Measurements from ENCODE around the gene STPG3.
A peak's percentile ranks its signal among the peaks of the same experiment; 100 is the strongest.

The STPG3 gene

DNA sequence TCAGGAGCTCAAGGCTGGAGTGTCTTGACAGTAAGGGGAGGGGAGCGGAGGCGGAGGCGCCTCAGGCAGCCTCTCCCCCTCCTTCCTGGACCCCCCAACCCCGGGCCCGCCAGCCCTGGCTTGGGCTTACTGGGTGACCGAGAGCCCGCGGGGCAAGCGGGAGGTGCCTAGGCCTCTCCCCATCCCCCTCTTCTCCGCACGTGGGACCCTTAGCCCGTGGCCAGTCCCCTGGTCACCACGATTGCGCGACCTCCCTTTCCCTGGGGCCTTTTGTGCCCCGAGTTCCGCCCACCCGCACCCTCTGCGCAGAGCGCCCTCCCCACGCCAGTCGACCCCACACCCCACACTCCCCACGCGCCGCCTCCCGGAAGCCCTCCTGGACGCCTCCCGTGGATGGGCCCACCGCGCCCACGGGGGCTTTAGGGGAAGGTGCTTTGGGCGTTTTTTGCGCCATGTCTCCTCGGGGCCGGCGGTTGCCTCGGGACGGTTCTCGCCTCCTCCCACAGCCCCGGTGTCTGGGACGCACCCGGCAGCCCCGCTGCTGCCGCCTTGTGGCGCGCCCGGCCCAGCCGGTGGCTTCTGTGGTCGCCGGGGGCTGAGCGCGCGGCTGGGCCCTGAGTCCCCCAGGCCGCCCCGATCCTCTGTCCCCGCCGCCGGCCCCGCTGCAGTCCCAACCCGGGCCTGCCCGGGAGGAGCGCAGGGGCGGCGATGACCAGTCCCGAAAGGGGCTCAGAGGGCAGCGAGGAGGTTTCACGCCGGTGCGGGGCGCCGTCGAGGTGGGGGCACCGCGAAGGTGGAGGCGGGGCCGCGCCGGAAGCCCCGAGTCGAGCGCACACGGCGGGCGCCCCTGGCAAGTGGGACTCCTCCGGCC, 29.6 kb downstream of the STPG3 start:
- DNase-seq (ENCODE audit: low spot score): peak; percentile 53

DNA sequence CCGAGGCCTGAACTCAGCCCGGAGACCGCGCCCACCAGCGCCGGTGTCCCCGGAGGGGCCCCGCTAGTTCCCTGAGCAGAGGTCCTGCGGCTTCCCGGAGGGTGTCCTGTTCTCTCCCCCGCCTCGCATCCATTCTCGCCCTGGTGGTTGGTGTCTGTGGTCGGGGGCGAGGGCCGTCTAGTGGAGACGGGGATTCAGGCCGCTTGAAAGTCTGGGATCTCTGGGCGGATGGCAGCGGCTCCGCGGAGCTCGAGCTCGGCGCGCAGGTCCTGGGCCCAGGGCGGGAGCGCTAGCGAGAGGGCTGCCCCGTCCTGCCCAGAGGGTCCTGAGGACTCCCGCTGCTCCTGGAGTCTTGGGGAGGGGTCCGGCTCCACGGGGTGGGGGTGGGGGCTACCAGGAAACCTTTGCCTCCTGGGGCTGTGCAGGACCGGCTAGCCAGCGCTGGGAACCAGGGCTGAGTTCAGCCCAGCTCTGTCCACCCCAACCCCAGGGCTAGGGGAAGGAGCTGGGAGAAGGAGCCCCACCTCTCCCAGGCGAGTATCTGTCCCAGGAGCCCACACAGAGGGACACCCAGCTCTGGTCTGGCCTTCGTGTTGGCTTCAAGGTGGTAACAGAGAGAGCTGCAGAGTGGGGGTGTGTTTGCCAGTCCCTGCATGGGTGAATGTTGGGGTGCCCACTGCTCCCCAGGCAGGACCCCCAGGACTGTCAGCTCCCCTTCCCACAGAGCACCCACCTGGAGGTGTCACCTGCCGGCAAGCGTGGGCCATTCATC, 30.4 kb downstream of the STPG3 start:
- DNase-seq (ENCODE audit: low spot score): no peak

DNA sequence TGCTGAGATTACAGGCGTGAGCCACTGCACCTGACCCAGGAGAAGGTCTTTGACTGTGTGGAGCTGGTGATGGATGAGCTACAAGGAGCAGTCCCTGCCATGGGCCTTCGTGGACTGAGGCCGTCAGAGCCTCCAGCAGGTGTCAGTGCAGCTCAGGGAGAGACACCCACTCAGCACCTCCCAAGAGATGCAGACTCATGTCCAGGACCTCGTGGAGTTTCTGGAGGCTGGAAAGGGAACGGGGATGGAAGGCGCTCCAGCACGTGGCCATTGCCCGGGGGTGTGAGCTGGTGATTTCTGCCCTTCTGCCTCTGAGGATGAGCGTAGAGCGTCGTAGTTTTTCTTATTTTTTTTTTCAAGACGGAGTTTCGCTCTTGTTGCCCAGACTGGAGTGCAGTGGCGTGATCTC, 35.9 kb downstream of the STPG3 start:
- peak; percentile 71 for DNase-seq (ENCODE audit: low spot score)

DNA sequence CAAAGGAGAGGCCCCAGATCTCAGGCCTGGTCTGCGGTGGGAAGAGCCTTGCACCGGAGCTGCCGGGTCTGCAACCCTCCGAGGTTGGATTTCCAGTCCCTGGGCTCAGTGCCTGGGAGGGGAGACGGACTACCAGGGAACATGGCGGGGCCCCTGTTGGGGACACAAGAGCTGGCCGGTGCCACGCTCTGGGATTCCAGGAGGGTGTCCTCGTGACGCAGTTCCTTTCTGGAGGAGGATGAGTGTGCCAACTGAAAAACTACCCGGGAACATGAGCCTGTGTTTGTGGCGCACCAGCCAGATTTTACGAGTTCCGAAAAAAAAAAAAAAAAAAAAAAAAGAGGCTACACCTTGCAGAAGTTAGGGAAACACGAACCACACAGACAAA, 42.0 kb downstream of the STPG3 start:
- no peak for DNase-seq (ENCODE audit: low spot score)

DNA sequence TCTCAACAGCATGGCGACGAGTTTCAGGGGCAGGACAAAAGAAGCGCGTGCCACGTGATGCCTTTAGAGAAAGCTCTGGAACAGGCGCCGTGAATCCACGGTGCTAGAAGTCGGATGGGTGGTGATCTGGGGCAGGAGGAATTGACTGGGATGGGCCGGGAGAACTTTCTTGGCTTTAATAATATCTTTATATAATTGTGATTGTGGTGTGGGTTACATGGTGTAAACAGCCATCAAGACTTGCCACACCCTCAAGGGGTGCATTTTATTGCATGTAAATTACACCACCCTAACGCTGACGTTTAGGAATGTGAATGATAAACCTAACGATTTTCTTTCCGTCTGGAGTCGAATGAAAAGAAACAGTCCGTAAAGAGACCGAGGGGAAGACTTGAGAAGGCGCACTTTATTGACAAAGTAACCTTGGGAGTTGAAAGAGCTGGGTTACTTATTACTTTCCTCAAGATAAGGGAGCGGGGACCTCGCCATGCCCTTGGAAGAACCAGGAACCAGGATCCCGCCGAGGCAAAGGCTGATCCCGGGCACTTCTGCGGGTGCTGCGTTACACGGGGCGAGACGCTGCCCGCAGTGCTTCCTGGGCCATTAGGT, 42.5 kb downstream of the STPG3 start:
- no peak for DNase-seq (ENCODE audit: low spot score)

DNA sequence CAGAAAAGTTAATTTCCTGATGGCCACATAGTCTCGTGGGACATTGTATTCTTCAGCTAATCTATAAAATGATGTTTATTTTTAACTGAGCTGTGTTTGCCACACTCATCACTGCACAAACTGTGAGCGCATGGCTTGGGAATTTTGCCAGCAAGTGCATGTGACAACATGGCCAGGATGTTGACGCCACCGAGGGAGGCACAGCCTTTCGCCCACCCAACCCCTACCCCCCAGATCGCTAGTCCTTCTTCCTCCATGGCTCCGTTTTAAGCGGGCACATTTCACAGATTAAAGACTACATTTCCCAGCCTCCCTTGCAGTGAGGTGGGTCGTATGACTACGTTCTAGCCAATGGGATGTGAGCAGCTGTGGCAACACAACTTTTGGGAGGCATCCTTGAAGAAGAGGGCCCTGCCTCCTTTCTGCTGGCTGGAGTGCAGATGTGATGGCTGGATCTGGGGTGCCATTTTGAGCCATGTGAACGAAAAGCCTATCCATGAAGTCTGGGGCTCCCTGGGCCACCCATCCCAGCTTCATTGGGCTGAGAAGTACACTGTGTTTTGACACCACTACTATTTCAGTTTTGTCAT, 43.1 kb downstream of the STPG3 start:
- peak; percentile 83 for DNase-seq (ENCODE audit: low spot score)

DNA sequence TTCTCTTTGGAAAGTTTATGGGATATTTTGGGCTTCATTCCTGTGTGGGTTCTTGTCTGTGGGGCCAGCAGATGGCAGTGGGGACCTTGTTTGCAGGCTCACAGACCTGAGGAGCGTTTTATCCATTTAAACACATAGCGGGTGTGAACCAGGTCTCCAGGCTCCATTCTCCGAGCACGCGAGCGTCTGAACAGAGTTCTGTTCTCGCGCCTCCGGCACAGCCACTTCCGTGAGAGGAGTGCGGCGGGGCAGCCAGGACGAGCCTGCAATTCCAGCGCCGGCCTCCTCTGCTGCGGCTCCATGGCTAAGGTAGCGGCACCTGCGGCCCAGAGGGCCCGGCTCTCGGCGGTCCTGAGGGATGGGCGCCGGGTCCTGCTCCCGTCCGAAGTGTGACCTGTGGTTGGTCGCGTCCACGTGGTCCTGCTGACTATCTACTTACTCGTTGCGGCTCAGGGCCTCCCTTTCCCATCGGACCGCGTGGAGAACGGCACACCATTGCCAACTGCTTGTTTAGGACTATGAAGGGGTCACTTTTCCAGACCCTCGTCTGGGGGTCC, 43.7 kb downstream of the STPG3 start:
- DNase-seq (ENCODE audit: low spot score): no peak

DNA sequence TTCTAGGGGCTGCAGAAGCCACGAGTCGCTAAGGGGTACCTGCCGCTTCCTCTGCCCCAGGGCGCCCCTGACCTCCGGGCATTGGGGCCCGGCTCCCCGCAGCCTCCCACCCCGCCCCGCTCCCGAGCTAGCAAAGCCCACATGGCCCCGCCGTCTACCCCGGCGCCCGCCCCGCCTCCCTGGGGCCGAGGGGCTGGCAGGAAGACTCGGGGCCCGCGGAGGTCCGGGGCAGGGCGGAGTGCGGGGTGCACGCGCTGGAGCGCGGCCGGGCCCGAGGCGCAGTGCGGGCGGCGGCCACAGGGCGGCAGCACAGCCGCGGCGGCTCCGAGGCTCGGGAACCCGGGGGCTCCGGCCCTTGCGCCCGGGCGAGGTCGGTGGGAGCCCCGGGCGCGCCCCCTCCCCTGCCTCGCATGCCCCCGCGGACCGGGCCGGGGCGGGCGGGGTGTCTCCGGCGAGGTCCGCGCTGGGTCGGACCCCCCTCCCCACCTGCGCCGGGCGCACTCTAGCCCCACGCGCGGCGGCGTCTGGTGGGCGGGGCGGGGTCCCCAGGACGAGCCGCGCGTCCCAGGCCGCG, 44.2 kb downstream of the STPG3 start:
- peak; percentile 51 for DNase-seq (ENCODE audit: low spot score)

DNA sequence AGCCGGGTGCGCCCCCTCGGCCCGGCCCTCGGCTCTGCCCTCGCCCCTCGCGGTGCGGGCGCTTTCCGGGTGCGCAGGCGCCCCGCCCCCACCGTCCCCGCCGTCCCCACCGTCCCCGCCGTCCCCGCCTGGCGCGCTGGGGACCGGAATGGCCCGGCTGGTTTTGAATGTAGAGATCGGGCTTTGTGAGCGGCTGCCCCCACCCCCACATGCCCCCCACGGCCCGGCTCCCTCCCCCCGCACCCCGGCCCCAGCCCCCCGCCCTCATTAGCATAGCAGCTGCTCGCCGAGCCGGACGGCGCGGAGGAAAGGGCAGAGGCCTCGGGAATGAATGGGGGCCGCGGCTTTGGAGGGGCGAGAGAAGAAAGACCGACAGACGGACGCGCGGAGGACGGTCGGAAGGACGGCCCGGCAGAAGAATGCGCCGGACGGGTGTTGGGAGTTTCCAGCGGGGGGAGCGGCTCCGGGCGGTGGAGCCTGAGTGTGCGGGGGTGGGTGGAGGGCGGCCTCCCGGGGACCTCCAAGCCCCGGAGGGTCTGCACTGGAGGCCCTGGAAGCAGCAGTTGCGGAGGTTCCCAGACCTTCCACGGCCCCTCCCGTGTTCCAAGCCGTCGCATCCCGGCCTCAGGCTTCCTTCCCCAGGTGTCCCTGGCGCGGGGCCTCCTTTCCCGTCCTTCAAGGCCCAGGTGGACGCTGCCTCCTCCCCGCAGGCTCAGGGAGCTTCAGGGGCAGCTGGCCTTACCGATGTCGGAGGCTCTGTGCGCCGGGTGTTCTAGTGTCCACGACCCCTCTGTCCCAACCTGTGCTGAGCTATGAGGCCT, 45.0 kb downstream of the STPG3 start:
- no peak for DNase-seq (ENCODE audit: low spot score)

DNA sequence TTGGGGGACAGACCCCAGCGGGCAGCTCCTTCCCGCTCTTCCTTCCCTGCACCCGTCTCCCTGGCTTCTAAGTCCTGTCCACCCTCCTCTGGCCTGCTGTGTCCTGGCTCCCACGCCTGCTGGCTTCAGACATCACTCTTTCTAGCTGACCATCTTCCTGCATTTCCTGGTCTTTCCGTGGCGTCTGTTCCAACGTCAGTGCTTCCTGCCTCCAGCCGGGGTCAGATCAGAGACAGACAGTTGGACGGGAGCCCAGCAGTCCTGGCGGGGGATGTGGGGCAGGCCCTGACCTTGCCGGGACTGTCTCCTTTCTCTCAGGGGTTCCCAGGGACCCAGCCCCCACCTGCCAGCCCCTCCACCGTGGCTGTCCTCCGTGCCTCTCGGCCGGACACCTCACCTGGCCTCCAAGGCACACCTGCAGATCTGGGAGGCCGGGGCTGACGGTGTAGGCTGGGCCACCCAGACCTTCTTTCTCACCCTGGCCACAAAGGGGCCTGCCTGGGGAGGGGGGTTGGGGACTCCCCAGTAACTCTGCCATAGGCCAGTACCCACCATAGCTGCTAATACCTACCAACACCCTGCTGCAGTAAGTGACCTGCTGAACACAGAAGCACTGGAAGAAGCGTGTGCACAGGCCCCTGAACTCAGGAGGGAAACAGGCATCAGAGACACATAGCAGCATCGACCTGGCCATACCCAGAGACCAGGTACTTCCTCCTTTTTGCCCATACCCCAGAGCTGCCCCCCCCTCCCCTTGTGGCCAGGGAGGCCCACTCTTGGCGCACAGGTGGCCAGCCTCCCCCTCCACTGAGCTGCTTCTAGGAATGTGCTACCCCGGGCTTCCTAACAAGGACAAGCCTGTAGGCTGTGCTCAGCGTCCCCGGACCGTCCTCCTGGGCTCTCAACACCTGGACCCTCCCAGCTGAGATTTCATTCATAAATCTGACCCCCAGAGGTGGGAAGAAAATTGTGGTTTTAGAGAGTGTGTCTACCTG, 45.9 kb downstream of the STPG3 start:
- DNase-seq (ENCODE audit: low spot score): no peak

DNA sequence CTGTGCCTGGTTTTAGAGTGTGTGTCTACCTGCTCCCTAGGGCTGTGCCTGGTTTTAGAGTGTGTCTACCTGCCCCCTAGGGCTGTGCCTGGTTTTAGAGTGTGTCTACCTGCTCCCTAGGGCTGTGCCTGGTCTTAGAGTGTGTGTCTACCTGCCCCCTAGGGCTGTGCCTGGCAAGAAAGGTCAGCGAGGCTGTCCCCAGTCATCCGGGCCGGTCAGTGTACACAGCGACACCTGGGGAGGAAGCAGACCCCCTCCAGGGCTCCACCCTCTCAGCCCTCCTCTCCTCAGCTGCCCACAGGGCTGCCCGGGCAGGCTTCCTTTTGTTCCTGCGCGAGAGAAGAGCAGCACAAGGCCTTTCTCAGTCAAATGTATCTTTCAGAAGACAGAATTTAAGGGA, 46.9 kb downstream of the STPG3 start:
- no peak for DNase-seq (ENCODE audit: low spot score)

DNA sequence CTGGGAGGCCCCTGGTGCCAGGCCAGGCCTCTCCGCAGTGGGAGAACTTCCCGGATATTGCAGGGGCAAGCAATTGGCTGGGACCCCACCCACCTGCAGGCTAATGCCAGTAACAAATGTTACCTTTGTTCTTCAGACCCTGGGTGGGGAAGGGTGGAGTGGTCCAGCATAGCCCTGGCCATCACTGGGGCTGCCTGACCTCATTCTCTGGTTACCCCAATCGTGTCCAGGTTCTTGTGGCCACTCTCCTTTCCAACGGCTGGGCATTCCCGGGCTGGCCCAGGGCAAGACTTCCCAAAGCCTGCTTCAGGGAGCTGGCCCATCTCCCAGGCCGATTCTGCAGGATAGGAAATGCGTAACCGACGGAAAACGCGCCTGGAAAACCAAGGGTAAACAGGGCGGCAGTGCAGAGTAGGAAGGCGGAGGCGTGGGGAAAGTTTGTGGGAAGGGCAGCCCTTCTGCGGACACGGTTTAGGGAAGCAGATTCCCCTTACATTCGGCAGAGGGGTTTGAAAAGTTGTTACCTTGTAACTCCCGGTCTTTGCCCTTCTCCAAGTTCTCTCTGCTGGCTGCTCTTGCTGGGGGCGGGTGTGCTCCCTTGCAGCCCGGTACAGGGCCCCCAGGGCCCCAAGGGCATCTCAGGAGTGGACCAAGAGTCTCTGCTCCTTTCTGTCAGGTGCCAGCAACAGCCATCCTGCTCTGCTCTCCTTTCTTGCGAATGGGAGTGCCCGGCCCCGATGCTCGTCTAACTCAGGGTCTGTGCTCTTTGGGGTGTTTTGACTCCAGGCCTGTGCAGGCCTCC, 47.5 kb downstream of the STPG3 start:
- no peak for DNase-seq (ENCODE audit: low spot score)

DNA sequence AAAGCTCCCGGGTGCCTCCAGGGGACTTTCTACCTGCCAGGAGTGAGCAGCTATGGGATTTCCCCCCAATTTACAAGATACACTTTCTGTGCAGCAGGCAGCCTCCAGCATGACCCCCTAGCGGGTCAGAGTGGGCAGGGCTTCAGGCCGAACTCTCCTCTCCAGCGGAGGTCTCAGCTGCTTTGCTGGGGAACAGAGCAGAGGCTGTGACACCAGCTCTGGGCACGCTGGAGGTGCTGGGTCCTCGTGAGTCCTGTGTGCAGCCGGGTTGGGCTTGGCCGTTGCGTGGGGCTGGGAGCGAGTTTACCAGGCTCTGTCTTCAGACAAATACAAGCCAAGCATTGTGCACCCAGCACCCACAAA, 48.1 kb downstream of the STPG3 start:
- DNase-seq (ENCODE audit: low spot score): no peak

DNA sequence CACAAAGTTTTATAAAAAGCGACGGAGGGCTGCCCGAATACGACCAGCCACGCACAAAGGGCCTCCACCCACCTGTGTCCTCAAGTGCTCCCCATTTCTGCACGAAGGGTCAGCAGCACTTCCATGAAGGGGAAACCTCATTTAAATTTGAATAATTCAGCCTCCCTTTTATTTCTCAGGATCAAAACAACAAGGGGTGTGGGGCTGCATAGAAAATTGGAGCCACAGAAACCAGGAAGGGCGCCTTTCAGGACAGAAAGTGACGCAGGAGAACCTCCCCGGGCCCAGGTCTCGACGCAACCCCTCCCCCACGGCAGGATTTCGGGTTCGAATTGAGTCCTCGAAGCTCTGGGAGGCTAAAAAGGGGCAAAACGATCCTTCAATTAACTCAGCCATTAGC, 48.9 kb downstream of the STPG3 start:
- DNase-seq (ENCODE audit: low spot score): no peak

DNA sequence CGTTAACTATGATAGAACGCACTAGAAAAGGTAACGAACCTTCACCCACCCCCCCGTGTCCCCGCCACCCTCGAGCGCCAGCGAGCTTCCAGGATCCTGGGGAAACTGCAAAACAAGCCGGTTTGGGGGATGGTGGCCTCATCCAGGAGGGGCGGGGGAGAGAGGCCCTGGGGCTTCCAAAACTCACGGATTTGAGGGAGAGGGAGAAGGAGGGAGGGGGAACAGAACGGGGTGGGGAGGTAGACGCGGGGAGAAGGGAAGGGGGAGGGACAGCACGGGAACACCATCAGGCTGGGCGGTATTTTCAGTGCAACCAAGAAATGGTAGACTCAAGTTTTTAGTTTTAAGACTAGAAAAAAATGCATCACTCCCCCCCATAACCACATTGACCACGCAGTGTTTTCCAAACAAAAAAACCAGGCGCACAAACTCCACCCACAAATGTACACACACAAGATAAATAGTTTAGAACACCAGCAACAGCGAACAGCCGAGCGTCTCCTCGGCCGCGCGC, 49.5 kb downstream of the STPG3 start:
- DNase-seq (ENCODE audit: low spot score): no peak

DNA sequence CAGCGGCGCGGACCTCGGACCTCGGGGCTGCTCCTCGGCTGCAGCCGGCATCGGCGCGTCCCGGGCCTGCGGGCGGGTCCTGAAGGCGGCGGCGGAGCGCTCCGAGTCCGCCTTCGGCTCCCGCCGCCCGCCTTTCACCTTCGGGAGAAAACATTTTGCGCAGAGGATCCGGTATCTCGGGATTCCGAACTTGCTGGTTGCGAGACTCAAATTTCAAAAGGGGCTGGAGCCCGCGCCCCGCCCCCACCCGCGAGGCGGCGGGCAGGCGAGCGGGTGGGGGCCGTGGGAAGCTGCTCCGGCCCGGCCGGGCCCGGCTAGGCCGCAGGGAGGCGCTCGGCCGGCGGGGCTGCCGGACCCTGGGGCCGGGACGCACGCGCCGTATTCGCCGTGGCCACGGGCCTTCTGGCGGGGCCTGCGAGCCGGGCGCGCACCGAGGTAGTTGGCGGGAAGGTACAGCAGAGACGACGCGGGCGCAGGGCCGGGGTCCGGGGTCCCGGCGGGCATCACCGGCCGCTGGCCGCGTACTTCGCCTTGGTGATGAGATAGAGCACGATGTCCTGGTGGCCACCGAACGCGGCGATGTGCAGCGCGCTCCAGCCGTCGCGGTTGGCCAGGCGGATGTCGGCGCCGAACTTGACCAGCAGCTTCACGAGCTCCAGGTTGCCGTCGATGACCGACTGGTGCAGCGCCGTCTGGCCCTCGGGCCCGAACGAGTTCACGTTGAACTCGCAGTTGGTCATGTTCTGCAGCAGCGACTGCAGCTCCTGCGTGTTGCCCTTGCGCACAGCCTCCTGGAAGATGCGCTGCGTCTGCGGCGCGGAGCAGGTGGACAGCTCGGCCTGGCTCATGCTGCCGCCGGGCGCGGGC, 50.2 kb downstream of the STPG3 start:
- no peak for DNase-seq (ENCODE audit: low spot score)

DNA sequence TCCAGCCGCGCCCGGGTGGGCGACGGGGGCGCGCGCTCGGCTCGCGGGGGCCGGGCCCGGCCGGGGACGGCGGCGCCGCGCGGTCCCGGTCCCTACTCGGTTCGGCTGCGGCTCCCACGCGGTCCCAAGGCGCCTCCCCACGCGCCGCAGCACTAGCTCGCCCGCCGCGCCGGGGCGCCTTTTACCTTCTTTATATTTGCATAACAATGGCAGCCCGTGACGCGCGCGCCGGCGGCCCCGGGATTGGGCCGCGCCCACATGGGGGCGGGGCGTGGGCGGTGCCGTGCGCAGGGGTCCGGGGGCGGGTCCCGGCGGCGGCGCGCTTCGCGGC, 51.0 kb downstream of the STPG3 start, which contains the start of gene NRARP:
Gene NRARP (minus strand): TSS at position 154 of the 331 bp plus-strand sequence. CDS start 343 bp downstream, outside the sequence.
- DNase-seq (ENCODE audit: low spot score): peak; percentile 86

Data from NAMALWA (cell line).